Upper lobe of left lung (tissue), 6 donors: Measurements from ENCODE around the gene RAB20. TPM values are rescaled to one million over a fixed set of nuclear protein-coding genes. Genes with fewer than 3 reads are reported as not detected.
"Not testable (repeated sequence)": the region's sequence is repeated elsewhere in the genome, so short reads cannot be mapped to it uniquely, and the experiment has no call there.

Experiments used
- ATAC-seq, 2 donors: fragments of 200-7000 bp; cut with Tn5 transposase; one replicate each; pipeline ENCODE4 v1.9.1; 2022; ENCODE audit warnings: mild to moderate bottlenecking in 2 of 2, moderate library complexity in 2 of 2; ENCODE audit not compliant: low FRiP score in 2 of 2
- DNase-seq, 2 donors: peaks; one replicate each; pipeline ENCODE4 v3.0.0-alpha.2; 2019 to 2020
- H3K27ac ChIP-seq, 4 donors: fragments of 200-600 bp; sonication (generic); one replicate each; pipeline ENCODE4 v1.5.1; 2016 to 2019
- H3K27me3 ChIP-seq, 4 donors: fragments of 200-600 bp; sonication (generic); one replicate each; pipeline ENCODE4 v1.5.1; 2017 to 2019
- H3K36me3 ChIP-seq, 4 donors: fragments of 200-600 bp; sonication (generic); one replicate each; pipeline ENCODE4 v1.5.1; 2016 to 2019
- H3K4me1 ChIP-seq, 4 donors: fragments of 200-600 bp; sonication (generic); one replicate each; pipeline ENCODE4 v1.5.1; 2018 to 2019
- H3K4me3 ChIP-seq, 4 donors: fragments of 200-600 bp; sonication (generic); one replicate each; pipeline ENCODE4 v1.5.1; 2017 to 2019; ENCODE audit warnings: mild to moderate bottlenecking in 2 of 4, moderate library complexity in 1 of 4
- H3K9me3 ChIP-seq, 4 donors: fragments of 200-600 bp; sonication (generic); one replicate each; pipeline ENCODE4 v1.5.1; 2018 to 2019
- CTCF ChIP-seq, 6 experiments: fragments of 450-650 bp in 4 of 6; fragments of 200-600 bp in 2 of 6; sonication (generic) in 2 of 6; IDR thresholded peaks; one replicate each; pipeline ENCODE4 v1.5.1; 2016 to 2019; ENCODE audit warnings: antibody characterized with exemption in 6 of 6
- EP300 ChIP-seq, 4 donors: sonication (generic); formaldehyde crosslinking; IDR thresholded peaks; one replicate each; pipeline ENCODE4 v1.5.1; 2017; ENCODE audit warnings: antibody characterized with exemption in 4 of 4, control low read depth in 2 of 4
- POLR2A ChIP-seq, 4 donors: fragments of 450-650 bp; IDR thresholded peaks; one replicate each; pipeline ENCODE4 v1.5.1; 2016 to 2017; ENCODE audit warnings: antibody characterized with exemption in 4 of 4, mild to moderate bottlenecking in 2 of 4
- POLR2AphosphoS5 ChIP-seq, 2 donors: sonication (generic); formaldehyde crosslinking; IDR thresholded peaks; one replicate each; pipeline ENCODE4 v1.5.1; 2017; ENCODE audit warnings: antibody characterized with exemption in 2 of 2
- WGBS, 2 donors: methylation state at CpG; one replicate each; pipeline ENCODE4 v1.1.5; 2017 to 2018; 5-methylcytosine and 5-hydroxymethylcytosine counted together
- total RNA-seq, 6 donors: library from RNA; depleted of rRNA in 4 of 6; stranded (reverse); fragments of >200 nt in 4 of 6; gene quantifications; one replicate each; pipeline versions ENCODE4 v1.1.0 to v1.2.1, GENCODE V29; 2016 to 2021
- donor health status: DM: no; HTN: no; CAD: no; lungs with moderate emphysema.
- donor health status: DM: no; HTN: yes; CAD: no; lungs with severe emphysema.

Gene RAB20
- total RNA-seq, result 10 to 100 TPM; 46.7 to 80.7 (median 57.8) TPM

- Histone ChIP-seq H3K36me3 (peaks cover 0 to 7% (median 1%) of the 10 kb centered on the region in 4 donors), H3K4me3 (peak within 1 kb of the TSS; percentile 73 to 95 (median 84)), H3K9me3 (no peaks in the 10 kb centered on the region), H3K4me1 (peaks cover 31 to 57% (median 35%) of the 10 kb centered on the region in 4 donors), H3K27ac (peak within 1 kb of the TSS; percentile 93 to 98 (median 97)), H3K27me3 (no peaks in the 10 kb centered on the region)
- DNase-seq (peak; percentile 93 to 95), ATAC-seq (peak; percentile 84 to 92)
- 0% methylated on average over 40 of the region's 79 CpGs; no CpG with 5 or more reads in 1 of the 2 donors for WGBS, 2 donors
- TF ChIP-seq CTCF (IDR thresholded peaks at IDR 0.05) (no peak), EP300 (IDR thresholded peaks at IDR 0.05) (no peak), POLR2AphosphoS5 (IDR thresholded peaks at IDR 0.05) (peak; percentile 70 to 81), POLR2A (IDR thresholded peaks at IDR 0.05) (peak in 3 of 4 donors; percentile 27 to 92 (median 64))
Observed at GRCh38 chr13:110561344-110562035, at the start of gene RAB20. TSS of gene RAB20 (minus strand) at chr13:110561722. CDS start at chr13:110561519, 203 bp downstream.

- WGBS, 2 donors, result 82 to 92% methylated on average over 12 of the region's 12 CpGs
- Histone ChIP-seq H3K36me3 (no peaks in the 10 kb centered on the region), H3K4me3 (no peak overlapping the region), H3K4me1 (peaks cover 0 to 6% (median 5%) of the 10 kb centered on the region in 4 donors), H3K9me3 (no peaks in the 10 kb centered on the region), H3K27me3 (no peaks in the 10 kb centered on the region), H3K27ac (no peak overlapping the region)
- TF ChIP-seq POLR2AphosphoS5 (IDR thresholded peaks at IDR 0.05), result no peak
- no peak for TF ChIP-seq POLR2A (IDR thresholded peaks at IDR 0.05)
- TF ChIP-seq CTCF (IDR thresholded peaks at IDR 0.05), result no peak
- TF ChIP-seq EP300 (IDR thresholded peaks at IDR 0.05), result no peak
- ATAC-seq (no peak), DNase-seq (no peak)
Observed at GRCh38 chr13:110610955-110611595, 49.6 kb upstream of the RAB20 start.

DNA sequence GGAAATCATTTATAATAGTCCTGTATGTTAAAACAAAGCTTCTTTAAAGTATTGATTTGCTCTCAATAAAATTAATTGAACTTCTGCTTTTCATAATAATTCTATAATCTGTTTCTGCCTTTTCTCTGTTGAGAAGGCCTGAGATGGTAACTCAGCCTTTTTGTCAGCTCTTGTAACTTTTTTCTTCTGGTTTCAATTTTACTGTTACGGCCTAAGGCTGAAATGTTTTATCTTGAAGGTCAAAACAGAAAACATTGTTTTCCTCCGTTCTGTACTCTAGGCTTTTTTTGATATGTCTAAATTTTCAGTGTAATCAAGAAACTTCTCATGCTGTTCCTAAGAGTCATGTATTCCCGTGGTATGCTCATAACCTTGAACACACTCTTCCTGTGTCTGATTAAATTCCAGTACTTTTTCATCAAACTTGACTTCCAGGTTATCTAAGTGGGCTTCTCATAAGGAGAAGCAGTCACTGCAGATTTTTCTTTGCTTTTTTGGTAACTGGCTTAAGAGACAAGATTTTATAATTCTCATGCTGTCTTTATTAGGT is 46.2 kb upstream of the RAB20 start:
- H3K36me3 ChIP-seq, result no peaks in the 10 kb centered on the region
- DNase-seq, result no peak
- TF ChIP-seq POLR2A (IDR thresholded peaks at IDR 0.05), result no peak
- TF ChIP-seq CTCF (IDR thresholded peaks at IDR 0.05), result no peak
- TF ChIP-seq POLR2AphosphoS5 (IDR thresholded peaks at IDR 0.05), result no peak
- no peak for TF ChIP-seq EP300 (IDR thresholded peaks at IDR 0.05)
- no peaks in the 10 kb centered on the region for H3K9me3 ChIP-seq
- H3K27me3 ChIP-seq, result no peaks in the 10 kb centered on the region
- no peak overlapping the region for H3K27ac ChIP-seq
- H3K4me1 ChIP-seq, result no peaks in the 10 kb centered on the region
- no peak overlapping the region for H3K4me3 ChIP-seq
- 72 to 86% methylated on average over 3 of the region's 3 CpGs for WGBS, 2 donors
- no peak for ATAC-seq

GRCh38 chr13:110606281-110606680 is 44.8 kb upstream of the RAB20 start:
- H3K27me3 ChIP-seq, H3K9me3 ChIP-seq, H3K27ac ChIP-seq, H3K4me1 ChIP-seq, ATAC-seq, H3K36me3 ChIP-seq, H3K4me3 ChIP-seq: not testable (repeated sequence)
- DNase-seq, result peak in 1 of 2 donors; percentile 36
- WGBS, 2 donors, result 98% methylated on average over 9 of the region's 33 CpGs; no CpG with 5 or more reads in 1 of the 2 donors

GRCh38 chr13:110605132-110605531 is 43.6 kb upstream of the RAB20 start:
- Histone ChIP-seq H3K27ac (no peak overlapping the region), H3K36me3 (no peaks in the 10 kb centered on the region), H3K9me3 (no peaks in the 10 kb centered on the region), H3K4me1 (no peaks in the 10 kb centered on the region), H3K4me3 (no peak overlapping the region), H3K27me3 (no peaks in the 10 kb centered on the region)
- no peak for DNase-seq
- TF ChIP-seq CTCF (IDR thresholded peaks at IDR 0.05) (no peak), EP300 (IDR thresholded peaks at IDR 0.05) (no peak), POLR2A (IDR thresholded peaks at IDR 0.05) (no peak), POLR2AphosphoS5 (IDR thresholded peaks at IDR 0.05) (no peak)
- ATAC-seq, result no peak
- WGBS, 2 donors, result 94 to 97% methylated on average over 6 of the region's 6 CpGs
